B cell (primary cell): ENCODE measurements around the gene CCNI2.

Experiments
- CTCF ChIP-seq: fragments of 200-600 bp; IDR thresholded peaks from one replicate; pipeline ENCODE4 v1.8.0; 2022; ENCODE audit warnings: antibody characterized with exemption, mild to moderate bottlenecking
- EZH2 ChIP-seq: IDR thresholded peaks from 2 replicates; pipeline ENCODE4 v1.6.1; 2012; ENCODE audit warnings: borderline replicate concordance, low read depth, mild to moderate bottlenecking, moderate library complexity, low read length; ENCODE audit not compliant: insufficient read depth, poor library complexity, severe bottlenecking

GRCh38 chr5:132708645-132709044 is 38.6 kb upstream of the CCNI2 start:
- TF ChIP-seq CTCF: no peak
- TF ChIP-seq EZH2: no peak
